Neural cell (in vitro differentiated cells): Measurements from ENCODE around the gene WNT7B. TPM values are rescaled to one million over a fixed set of nuclear protein-coding genes. Genes with fewer than 3 reads are reported as not detected.

ENCODE experiments used
- H2AFZ ChIP-seq: fragments of 200-600, 300-800 bp; sonication (generic), shearing (Covaris generic); 2 replicates; pipeline ENCODE4 v1.6.0; 2014; ENCODE audit warnings: low read depth, mild to moderate bottlenecking, antibody characterized with exemption, low read length, moderate library complexity
- H3F3A ChIP-seq: fragments of 200-600 bp; shearing (Covaris generic); 2 replicates; pipeline ENCODE4 v1.6.1; 2016; ENCODE audit warnings: mild to moderate bottlenecking, moderate library complexity, mixed read lengths, antibody characterized with exemption, low read length; ENCODE audit not compliant: insufficient read depth, poor library complexity, severe bottlenecking
- H3K27ac ChIP-seq: fragments of 200-600, 300-800 bp; sonication (generic), shearing (Covaris generic); 2 replicates; pipeline ENCODE4 v1.5.1; 2014; ENCODE audit warnings: mild to moderate bottlenecking, low read length, moderate library complexity
- H3K27me3 ChIP-seq: fragments of 300-800, 200-600 bp; sonication (generic), shearing (Covaris generic); 2 replicates; pipeline ENCODE4 v1.6.0; 2014; ENCODE audit warnings: mild to moderate bottlenecking, low read depth, low read length, moderate library complexity; ENCODE audit not compliant: insufficient read depth
- H3K36me3 ChIP-seq: fragments of 300-800, 200-600 bp; sonication (generic), shearing (Covaris generic); 2 replicates; pipeline ENCODE4 v1.5.1; 2014; ENCODE audit warnings: mild to moderate bottlenecking, antibody characterized with exemption, low read length, moderate library complexity; ENCODE audit not compliant: insufficient read depth
- H3K4me2 ChIP-seq: fragments of 300-800, 200-600 bp; sonication (generic), shearing (Covaris generic); 2 replicates; pipeline ENCODE4 v1.6.0; 2014; ENCODE audit warnings: mild to moderate bottlenecking, low read length
- H3K4me3 ChIP-seq: fragments of 300-800, 200-600 bp; sonication (generic), shearing (Covaris generic); 2 replicates; pipeline ENCODE4 v1.5.1; 2014; ENCODE audit warnings: mild to moderate bottlenecking, low read length, moderate library complexity
- H3K79me2 ChIP-seq: fragments of 200-600 bp; shearing (Covaris generic); replicated peaks from 2 replicates; pipeline ENCODE4 v1.6.0; 2014; ENCODE audit warnings: mild to moderate bottlenecking, low read length, moderate library complexity; ENCODE audit not compliant: insufficient read depth
- H3K9ac ChIP-seq: fragments of 300-800, 200-600 bp; sonication (generic), shearing (Covaris generic); 2 replicates; pipeline ENCODE4 v1.6.1; 2016; ENCODE audit warnings: mild to moderate bottlenecking, low read length, mixed read lengths
- H3K9me2 ChIP-seq: fragments of 200-600 bp; shearing (Covaris generic); 2 replicates; pipeline ENCODE4 v1.6.1; 2016; ENCODE audit warnings: mild to moderate bottlenecking, low read length, mixed read lengths; ENCODE audit not compliant: insufficient read depth
- H3K9me3 ChIP-seq: fragments of 200-600, 300-800 bp; sonication (generic), shearing (Covaris generic); 2 replicates; pipeline ENCODE4 v1.6.1; 2016; ENCODE audit warnings: mild to moderate bottlenecking, mixed run types, low read length, moderate library complexity, mixed read lengths
- H4K20me1 ChIP-seq: fragments of 200-600 bp; shearing (Covaris generic); 2 replicates; pipeline ENCODE4 v1.6.1; 2016; ENCODE audit warnings: mild to moderate bottlenecking, mixed run types; ENCODE audit not compliant: insufficient read depth
- EP300 ChIP-seq: fragments of 450-650 bp; conservative IDR thresholded peaks from 2 replicates; pipeline ENCODE4 v1.6.1; 2014; ENCODE audit warnings: antibody characterized with exemption, mild to moderate bottlenecking, moderate library complexity; ENCODE audit not compliant: poor library complexity, severe bottlenecking
- EZH2 ChIP-seq: fragments of 200-600, 300-800 bp; shearing (Covaris generic), sonication (generic); IDR thresholded peaks from 2 replicates; pipeline ENCODE4 v1.6.1; 2014; ENCODE audit warnings: antibody characterized with exemption, low read length, borderline replicate concordance, mild to moderate bottlenecking; ENCODE audit not compliant: insufficient read depth, poor library complexity, severe bottlenecking
- MXI1 ChIP-seq: fragments of 450-650 bp; conservative IDR thresholded peaks from 2 replicates; pipeline ENCODE4 v1.6.1; 2014; ENCODE audit warnings: antibody characterized with exemption, mild to moderate bottlenecking; ENCODE audit not compliant: poor library complexity, severe bottlenecking
- POLR2AphosphoS5 ChIP-seq: IDR thresholded peaks from 2 replicates; pipeline ENCODE4 v1.6.1; 2012
- RAD21 ChIP-seq: fragments of 450-650 bp; conservative IDR thresholded peaks from 2 replicates; pipeline ENCODE4 v1.6.1; 2014; ENCODE audit warnings: antibody characterized with exemption, mild to moderate bottlenecking, moderate library complexity
- REST ChIP-seq: IDR thresholded peaks from 2 replicates; pipeline ENCODE4 v1.6.1; 2012; ENCODE audit warnings: borderline replicate concordance
- SMC3 ChIP-seq: fragments of 450-650 bp; conservative IDR thresholded peaks from 2 replicates; pipeline ENCODE4 v1.6.1; 2014; ENCODE audit warnings: antibody characterized with exemption, mild to moderate bottlenecking, moderate library complexity; ENCODE audit not compliant: poor library complexity
- TAF1 ChIP-seq: IDR thresholded peaks from 2 replicates; pipeline ENCODE4 v1.6.1; 2012; ENCODE audit warnings: low read depth
- polyA plus RNA-seq: library from polyadenylated mRNA; depleted of rRNA; stranded (reverse); fragments of >200 nt; gene quantifications from 2 replicates; pipeline ENCODE4 v1.2.3, GENCODE V29; 2014
- TF ChIP-seq, protein P1 (sequence below): fragments of 450-650 bp; IDR thresholded peaks from 2 replicates; pipeline ENCODE4 v1.5.1; 2014; ENCODE audit warnings: antibody characterized with exemption, mild to moderate bottlenecking, moderate library complexity; ENCODE audit not compliant: poor library complexity, severe bottlenecking

The WNT7B gene
- polyA plus RNA-seq, 1 donor from 2014 or later, result 0.16 TPM

- H3K9ac ChIP-seq, result no peak overlapping the region
- no peaks in the 10 kb centered on the region for H3K79me2 ChIP-seq
- H3K4me2 ChIP-seq, result no peak overlapping the region
- H2AFZ ChIP-seq, result no peak overlapping the region
- no peaks in the 10 kb centered on the region for H3K36me3 ChIP-seq
- H3F3A ChIP-seq, result no peaks in the 10 kb centered on the region
- no peaks in the 10 kb centered on the region for H3K9me2 ChIP-seq
- no peak overlapping the region for H3K27ac ChIP-seq
- H3K4me3 ChIP-seq, result no peak overlapping the region
- TF ChIP-seq TAF1 (no peak), RAD21 (no peak), SMC3 (no peak), EP300 (no peak)
- H4K20me1 ChIP-seq, result no peaks in the 10 kb centered on the region
- H3K27me3 ChIP-seq, result no peaks in the 10 kb centered on the region
- no peaks in the 10 kb centered on the region for H3K9me3 ChIP-seq
These were observed 72.7 kb downstream of the WNT7B start for GRCh38 chr22:45904236-45904635.

DNA sequence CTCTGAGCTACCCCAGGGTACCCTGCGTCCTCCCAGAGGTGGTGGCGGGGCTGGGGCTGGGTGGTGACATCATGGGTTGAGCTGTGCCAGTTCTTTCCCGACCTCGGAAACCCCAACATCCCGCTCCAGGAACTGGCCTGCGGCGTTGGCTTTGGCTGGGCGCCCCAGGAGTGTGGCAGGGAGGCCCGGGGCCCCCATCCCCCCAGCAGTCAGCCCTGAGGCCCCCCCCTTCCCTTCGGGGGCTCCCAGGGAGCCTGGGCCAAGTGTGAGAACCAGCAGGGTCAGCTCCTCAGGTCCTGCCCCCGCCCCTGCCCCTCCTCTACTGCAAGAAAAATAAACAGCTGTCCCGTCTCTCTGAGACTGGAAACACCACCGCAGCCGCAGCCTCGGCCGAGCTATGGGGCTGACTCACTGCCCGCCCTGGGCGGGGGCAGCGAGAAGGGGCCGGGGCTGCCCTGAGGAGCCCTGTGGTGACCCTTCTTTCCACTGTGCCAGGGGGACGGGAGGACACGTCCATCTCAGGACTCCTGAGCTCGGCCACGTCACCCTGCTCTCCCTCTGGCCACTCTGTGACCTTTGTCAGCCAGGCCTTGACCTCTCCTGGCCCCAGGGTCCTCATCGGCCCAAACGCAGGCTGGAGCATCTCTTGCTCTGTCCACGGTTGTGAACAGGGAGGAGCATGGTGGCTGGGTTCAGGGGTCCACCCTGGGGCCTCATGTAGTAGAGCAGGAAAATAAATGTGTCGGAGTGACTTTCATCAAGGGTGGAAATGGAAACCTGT lies 73.4 kb downstream of the WNT7B start:
- no peaks in the 10 kb centered on the region for H3K9me3 ChIP-seq
- no peak overlapping the region for H3K9ac ChIP-seq
- TF ChIP-seq TAF1 (no peak), SMC3 (no peak), RAD21 (no peak), EP300 (no peak), MXI1 (no peak), EZH2 (no peak), POLR2AphosphoS5 (no peak)
- TF ChIP-seq, protein P1, sequence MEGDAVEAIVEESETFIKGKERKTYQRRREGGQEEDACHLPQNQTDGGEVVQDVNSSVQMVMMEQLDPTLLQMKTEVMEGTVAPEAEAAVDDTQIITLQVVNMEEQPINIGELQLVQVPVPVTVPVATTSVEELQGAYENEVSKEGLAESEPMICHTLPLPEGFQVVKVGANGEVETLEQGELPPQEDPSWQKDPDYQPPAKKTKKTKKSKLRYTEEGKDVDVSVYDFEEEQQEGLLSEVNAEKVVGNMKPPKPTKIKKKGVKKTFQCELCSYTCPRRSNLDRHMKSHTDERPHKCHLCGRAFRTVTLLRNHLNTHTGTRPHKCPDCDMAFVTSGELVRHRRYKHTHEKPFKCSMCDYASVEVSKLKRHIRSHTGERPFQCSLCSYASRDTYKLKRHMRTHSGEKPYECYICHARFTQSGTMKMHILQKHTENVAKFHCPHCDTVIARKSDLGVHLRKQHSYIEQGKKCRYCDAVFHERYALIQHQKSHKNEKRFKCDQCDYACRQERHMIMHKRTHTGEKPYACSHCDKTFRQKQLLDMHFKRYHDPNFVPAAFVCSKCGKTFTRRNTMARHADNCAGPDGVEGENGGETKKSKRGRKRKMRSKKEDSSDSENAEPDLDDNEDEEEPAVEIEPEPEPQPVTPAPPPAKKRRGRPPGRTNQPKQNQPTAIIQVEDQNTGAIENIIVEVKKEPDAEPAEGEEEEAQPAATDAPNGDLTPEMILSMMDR, result no peak
- H4K20me1 ChIP-seq, result no peaks in the 10 kb centered on the region
- H3K79me2 ChIP-seq, result no peaks in the 10 kb centered on the region
- H3K9me2 ChIP-seq, result no peaks in the 10 kb centered on the region
- H2AFZ ChIP-seq, result no peak overlapping the region
- no peak overlapping the region for H3K4me3 ChIP-seq
- H3K27ac ChIP-seq, result no peak overlapping the region
- H3F3A ChIP-seq, result no peaks in the 10 kb centered on the region
- no peaks in the 10 kb centered on the region for H3K36me3 ChIP-seq
- H3K4me2 ChIP-seq, result no peak overlapping the region
- no peaks in the 10 kb centered on the region for H3K27me3 ChIP-seq

DNA sequence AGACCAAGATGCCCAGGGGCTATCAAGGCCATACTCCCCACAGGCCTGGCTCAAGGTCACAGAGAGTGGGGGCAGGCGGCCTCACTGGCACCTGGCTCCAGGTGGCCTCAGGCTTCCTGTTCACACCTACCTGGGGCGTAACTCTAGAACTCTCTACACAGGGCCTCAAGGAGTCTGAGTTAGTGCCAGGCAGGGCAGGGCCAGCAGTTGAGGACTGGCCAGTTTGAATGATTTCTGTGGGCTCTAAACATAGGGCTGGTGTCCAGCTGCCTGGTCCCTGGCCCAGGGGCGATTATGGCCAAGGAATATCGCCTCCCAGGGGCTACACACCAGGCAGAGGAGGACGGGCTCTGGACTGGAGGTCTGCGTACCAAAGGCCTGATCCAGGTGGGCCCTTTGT lies 79.2 kb downstream of the WNT7B start:
- TF ChIP-seq TAF1 (no peak), REST (no peak), EZH2 (no peak), POLR2AphosphoS5 (no peak), MXI1 (no peak)
- TF ChIP-seq, protein P1, result no peak
- Histone ChIP-seq H3K27me3 (no peaks in the 10 kb centered on the region), H3K36me3 (no peaks in the 10 kb centered on the region), H3F3A (no peaks in the 10 kb centered on the region), H3K27ac (no peak overlapping the region), H3K4me2 (no peak overlapping the region), H4K20me1 (no peaks in the 10 kb centered on the region), H2AFZ (no peak overlapping the region), H3K9me3 (no peaks in the 10 kb centered on the region), H3K79me2 (no peaks in the 10 kb centered on the region), H3K4me3 (no peak overlapping the region), H3K9ac (no peak overlapping the region), H3K9me2 (no peaks in the 10 kb centered on the region)
